Esophagus muscularis mucosa (tissue), 4 donors: ENCODE measurements around the gene TTC3. TPM values are rescaled to one million over a fixed set of nuclear protein-coding genes. Genes with fewer than 3 reads are reported as not detected.

Experiments
- DNase-seq: peaks from one replicate; pipeline ENCODE4 v3.0.0-alpha.2; 2017; ENCODE audit errors: extremely low spot score
- H3K27ac ChIP-seq, 4 donors: fragments of 200-600 bp; sonication (generic); replicated peaks in 1 of 4; 1 replicate in 3 of 4; 2 replicates in 1 of 4; pipeline ENCODE4 v1.5.1; 2016 to 2019; ENCODE audit warnings: mild to moderate bottlenecking in 1 of 4
- H3K27me3 ChIP-seq, 4 donors: fragments of 200-600 bp; sonication (generic); one replicate each; pipeline versions ENCODE4 v1.5.1 to v1.6.0; 2016 to 2019
- H3K36me3 ChIP-seq, 4 donors: fragments of 200-600 bp; sonication (generic); one replicate each; pipeline ENCODE4 v1.5.1; 2016 to 2019
- H3K4me1 ChIP-seq, 4 donors: fragments of 200-600 bp; sonication (generic); one replicate each; pipeline ENCODE4 v1.5.1; 2016 to 2019
- H3K4me3 ChIP-seq, 4 donors: fragments of 200-600 bp; sonication (generic); 1 replicate in 2 of 4; 2 replicates in 2 of 4; pipeline ENCODE4 v1.5.1; 2016 to 2019; ENCODE audit warnings: mild to moderate bottlenecking in 4 of 4, moderate library complexity in 1 of 4
- H3K9me3 ChIP-seq, 4 donors: fragments of 200-600 bp; sonication (generic); 1 replicate in 3 of 4; 2 replicates in 1 of 4; pipeline ENCODE4 v1.5.1; 2016 to 2019
- CTCF ChIP-seq, 3 experiments: fragments of 200-600 bp in 2 of 3; fragments of 450-650 bp in 1 of 3; sonication (generic) in 2 of 3; IDR thresholded peaks; one replicate each; pipeline ENCODE4 v1.5.1; 2017 to 2019; ENCODE audit warnings: antibody characterized with exemption in 3 of 3, mild to moderate bottlenecking in 2 of 3, moderate library complexity in 1 of 3
- EP300 ChIP-seq: sonication (generic); formaldehyde crosslinking; IDR thresholded peaks from one replicate; pipeline ENCODE4 v1.6.1; 2017; ENCODE audit warnings: antibody characterized with exemption
- POLR2A ChIP-seq: fragments of 450-650 bp; IDR thresholded peaks from one replicate; pipeline ENCODE4 v1.6.1; 2017; ENCODE audit warnings: antibody characterized with exemption, moderate library complexity, mild to moderate bottlenecking, low read depth
- POLR2AphosphoS5 ChIP-seq, 2 donors: sonication (generic); formaldehyde crosslinking; IDR thresholded peaks; one replicate each; pipeline ENCODE4 v1.6.1; 2017; ENCODE audit warnings: antibody characterized with exemption in 2 of 2
- WGBS: methylation state at CpG from one replicate; pipeline ENCODE4 v1.1.5; 2018; 5-methylcytosine and 5-hydroxymethylcytosine counted together
- intact Hi-C: fragments of 100-400 bp; cut with DNase I; formaldehyde crosslinking; loops from one replicate; pipeline ENCODE4 v1.15.1; 2023
- total RNA-seq, 4 donors: library from RNA; depleted of rRNA; stranded (reverse); fragments of >200 nt; gene quantifications; one replicate each; pipeline versions ENCODE4 v1.1.0 to v1.2.1, GENCODE V29; 2016

Gene TTC3
- total RNA-seq, 4 donors from 2014 or later, result 86.0 to 162 (median 104) TPM

- intact Hi-C loops, result no loop called here
- DNase-seq, result no peak
- 72% methylated on average over 2 of the region's 2 CpGs for WGBS
- no peaks in the 10 kb centered on the region for H3K27me3 ChIP-seq
- no peaks in the 10 kb centered on the region for H3K4me1 ChIP-seq
- H3K36me3 ChIP-seq, result peaks cover 5 to 99% (median 62%) of the 10 kb centered on the region in 4 donors
- H3K9me3 ChIP-seq, result no peaks in the 10 kb centered on the region
- TF ChIP-seq EP300, result no peak
- no peak for TF ChIP-seq POLR2AphosphoS5 (IDR thresholded peaks at IDR 0.05)
- TF ChIP-seq CTCF (IDR thresholded peaks at IDR 0.05), result no peak
- no peak for TF ChIP-seq POLR2A
- H3K4me3 ChIP-seq, result no peak overlapping the region
- H3K27ac ChIP-seq, result no peak overlapping the region
Observed at GRCh38 chr21:37192019-37192418, 119.0 kb downstream of the TTC3 start.

GRCh38 chr21:37193006-37193405 is 120.0 kb downstream of the TTC3 start:
- no peaks in the 10 kb centered on the region for H3K27me3 ChIP-seq
- H3K36me3 ChIP-seq, result peaks cover 8 to 99% (median 59%) of the 10 kb centered on the region in 4 donors
- H3K4me1 ChIP-seq, result no peaks in the 10 kb centered on the region
- 72% methylated on average over 4 of the region's 4 CpGs for WGBS
- no peaks in the 10 kb centered on the region for H3K9me3 ChIP-seq
- intact Hi-C loops, result no loop called here
- no peak overlapping the region for H3K27ac ChIP-seq
- no peak overlapping the region for H3K4me3 ChIP-seq
- TF ChIP-seq CTCF (IDR thresholded peaks at IDR 0.05), result no peak
- TF ChIP-seq POLR2A, result no peak
- TF ChIP-seq POLR2AphosphoS5 (IDR thresholded peaks at IDR 0.05), result no peak
- TF ChIP-seq EP300, result no peak
- DNase-seq, result no peak

- intact Hi-C loops, result no loop called here
Observed at GRCh38 chr21:37193676-37194075, 120.6 kb downstream of the TTC3 start.

GRCh38 chr21:37195059-37195458 is 122.0 kb downstream of the TTC3 start:
- no peak overlapping the region for H3K4me3 ChIP-seq
- intact Hi-C loops, result no loop called here
- H3K27me3 ChIP-seq, result no peaks in the 10 kb centered on the region
- WGBS, result 80% methylated on average over 3 of the region's 3 CpGs
- no peaks in the 10 kb centered on the region for H3K9me3 ChIP-seq
- no peak overlapping the region for H3K27ac ChIP-seq
- H3K36me3 ChIP-seq, result peaks cover 13 to 99% (median 59%) of the 10 kb centered on the region in 4 donors
- DNase-seq, result no peak
- H3K4me1 ChIP-seq, result no peaks in the 10 kb centered on the region
- TF ChIP-seq EP300, result no peak
- TF ChIP-seq CTCF (IDR thresholded peaks at IDR 0.05), result no peak
- TF ChIP-seq POLR2AphosphoS5 (IDR thresholded peaks at IDR 0.05), result no peak
- TF ChIP-seq POLR2A, result no peak

More at GRCh38 chr21:37193676-37194075, 120.6 kb downstream of the TTC3 start:
- no peak overlapping the region for H3K27ac ChIP-seq
- H3K4me3 ChIP-seq, result no peak overlapping the region
- H3K4me1 ChIP-seq, result no peaks in the 10 kb centered on the region
- TF ChIP-seq POLR2AphosphoS5 (IDR thresholded peaks at IDR 0.05) (no peak), CTCF (IDR thresholded peaks at IDR 0.05) (no peak), POLR2A (no peak), EP300 (no peak)
- H3K36me3 ChIP-seq, result peaks cover 15 to 99% (median 58%) of the 10 kb centered on the region in 4 donors
- H3K9me3 ChIP-seq, result no peaks in the 10 kb centered on the region
- no peak for DNase-seq
- WGBS, result 91% methylated on average over 6 of the region's 6 CpGs
- H3K27me3 ChIP-seq, result no peaks in the 10 kb centered on the region

- Histone ChIP-seq H3K4me3 (no peak overlapping the region), H3K27ac (no peak overlapping the region), H3K9me3 (no peaks in the 10 kb centered on the region), H3K36me3 (peaks cover 13 to 99% (median 60%) of the 10 kb centered on the region in 4 donors), H3K4me1 (no peaks in the 10 kb centered on the region), H3K27me3 (no peaks in the 10 kb centered on the region)
- intact Hi-C loops, result no loop called here
- WGBS, result 89% methylated on average over 14 of the region's 15 CpGs
- no peak for DNase-seq
- no peak for TF ChIP-seq POLR2A
Observed at GRCh38 chr21:37195610-37196009, 122.6 kb downstream of the TTC3 start.
